Mesendoderm (in vitro differentiated cells): Measurements from ENCODE around the gene CEP131.

Source experiments
- DNase-seq: peaks from one replicate; pipeline ENCODE4 v3.0.0; 2013
- H2AK5ac ChIP-seq: 2 replicates; pipeline ENCODE4 v1.6.1; 2013; ENCODE audit warnings: low read length, inconsistent platforms
- H2BK120ac ChIP-seq: 2 replicates; pipeline ENCODE4 v1.6.1; 2013; ENCODE audit warnings: low read depth, mild to moderate bottlenecking, low read length, moderate library complexity, mixed read lengths
- H2BK15ac ChIP-seq: replicated peaks from 2 replicates; pipeline ENCODE4 v1.6.1; 2013; ENCODE audit warnings: low read depth, mild to moderate bottlenecking, moderate library complexity
- H2BK5ac ChIP-seq: 2 replicates; pipeline ENCODE4 v1.6.1; 2013; ENCODE audit warnings: low read length, inconsistent platforms
- H3K18ac ChIP-seq: 2 replicates; pipeline ENCODE4 v1.6.1; 2013; ENCODE audit warnings: mild to moderate bottlenecking, low read length, mixed read lengths
- H3K23ac ChIP-seq: one replicate; pipeline ENCODE4 v1.6.1; 2013; ENCODE audit warnings: low read length
- H3K27ac ChIP-seq: 2 replicates; pipeline ENCODE4 v1.5.1; 2013; ENCODE audit warnings: low read depth, mild to moderate bottlenecking, inconsistent platforms, low read length, moderate library complexity
- H3K27me3 ChIP-seq: 2 replicates; pipeline ENCODE4 v1.6.1; 2013; ENCODE audit warnings: low read length, control low read depth, mild to moderate bottlenecking, inconsistent platforms; ENCODE audit not compliant: insufficient read depth, poor library complexity
- H3K36me3 ChIP-seq: 2 replicates; pipeline ENCODE4 v1.6.1; 2013; ENCODE audit warnings: low read length, inconsistent platforms; ENCODE audit not compliant: control insufficient read depth, insufficient read depth
- H3K4ac ChIP-seq: one replicate; pipeline ENCODE4 v1.6.1; 2013; ENCODE audit warnings: low read depth, mild to moderate bottlenecking, low read length, moderate library complexity
- H3K4me1 ChIP-seq: 2 replicates; pipeline ENCODE4 v1.6.1; 2013; ENCODE audit warnings: low read depth, low read length, inconsistent platforms; ENCODE audit not compliant: control insufficient read depth
- H3K4me2 ChIP-seq: 2 replicates; pipeline ENCODE4 v1.6.1; 2013; ENCODE audit warnings: low read length
- H3K4me3 ChIP-seq: 2 replicates; pipeline ENCODE4 v1.5.1; 2013; ENCODE audit warnings: mild to moderate bottlenecking, low read length
- H3K56ac ChIP-seq: one replicate; pipeline ENCODE4 v1.6.1; 2013; ENCODE audit warnings: low read length
- H3K79me1 ChIP-seq: 2 replicates; pipeline ENCODE4 v1.6.1; 2013; ENCODE audit warnings: low read length, inconsistent platforms
- H3K79me2 ChIP-seq: 2 replicates; pipeline ENCODE4 v1.6.1; 2013; ENCODE audit warnings: mild to moderate bottlenecking, low read length; ENCODE audit not compliant: control insufficient read depth, insufficient read depth
- H3K9ac ChIP-seq: 2 replicates; pipeline ENCODE4 v1.6.1; 2013; ENCODE audit warnings: low read length, inconsistent platforms
- H4K5ac ChIP-seq: one replicate; pipeline ENCODE4 v1.6.1; 2013; ENCODE audit warnings: low read length
- H4K8ac ChIP-seq: one replicate; pipeline ENCODE4 v1.6.1; 2013; ENCODE audit warnings: low read depth, mild to moderate bottlenecking, control low read depth, low read length, moderate library complexity
- WGBS: extraction: QIAGEN DNeasy Blood & Tissue Kit; methylation state at CpG from one replicate; pipeline ENCODE4 v1.1.7; 2013; ENCODE audit warnings: low lambda C conversion rate, missing lambda C conversion rate; ENCODE audit not compliant: insufficient coverage; ENCODE audit errors: extremely low coverage; 5-methylcytosine and 5-hydroxymethylcytosine counted together

The CEP131 gene

DNA sequence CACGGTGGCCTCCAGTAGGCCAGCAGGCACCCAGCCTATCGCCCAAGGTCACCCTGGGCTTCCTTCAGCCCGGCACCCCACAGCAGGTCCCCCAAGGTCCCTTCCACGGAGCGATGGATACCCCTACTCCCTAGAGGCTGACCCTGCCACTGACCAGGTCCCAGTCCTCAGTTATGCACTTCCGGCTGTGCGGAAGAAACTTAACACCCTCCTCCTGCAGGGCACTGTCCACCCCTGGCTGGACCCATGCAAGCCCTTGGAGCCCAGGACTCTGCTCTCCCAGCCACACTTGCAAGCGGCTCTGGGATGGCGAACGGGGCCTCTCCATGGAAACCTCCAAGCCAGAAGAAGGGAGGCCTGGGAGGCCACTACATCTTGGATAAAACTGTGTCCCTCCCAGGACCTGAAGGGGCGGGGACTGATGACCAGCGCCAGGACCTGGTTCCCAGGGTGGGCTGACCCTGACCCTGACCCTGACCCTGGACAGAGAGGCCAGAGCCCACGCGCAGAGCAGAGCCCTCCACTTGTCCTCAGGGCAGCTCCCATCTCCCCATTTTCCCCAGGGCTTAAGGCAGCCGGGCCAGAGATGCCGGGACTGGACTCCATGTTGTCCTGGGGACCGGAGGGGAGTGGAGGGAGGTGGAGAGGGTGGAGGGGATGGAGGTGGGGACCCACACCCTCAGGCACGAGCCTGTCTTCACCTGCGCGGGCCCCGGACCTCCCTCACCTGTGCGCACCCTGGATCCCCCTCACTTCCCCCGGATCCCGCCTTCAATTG is 734 bp downstream of the CEP131 start:
- Histone ChIP-seq H2BK5ac (no peak overlapping the region), H2AK5ac (no peak overlapping the region), H3K18ac (no peak overlapping the region), H3K4ac (no peak overlapping the region), H3K4me1 (peaks cover 4% of the 10 kb centered on the region), H3K27me3 (no peaks in the 10 kb centered on the region), H3K79me2 (no peaks in the 10 kb centered on the region), H3K56ac (peak overlapping the region; percentile 95), H3K79me1 (peaks cover 6% of the 10 kb centered on the region), H3K36me3 (no peaks in the 10 kb centered on the region), H2BK120ac (no peak overlapping the region), H3K4me2 (peak overlapping the region; percentile 81), H4K5ac (no peak overlapping the region), H3K9ac (peak overlapping the region; percentile 64), H3K27ac (no peak overlapping the region), H2BK15ac (no peak overlapping the region), H4K8ac (no peak overlapping the region), H3K4me3 (peak overlapping the region; percentile 36), H3K23ac (peak overlapping the region; percentile 3)
- WGBS: no CpG with 5 or more reads among the region's 24 CpGs
- no peak for DNase-seq

DNA sequence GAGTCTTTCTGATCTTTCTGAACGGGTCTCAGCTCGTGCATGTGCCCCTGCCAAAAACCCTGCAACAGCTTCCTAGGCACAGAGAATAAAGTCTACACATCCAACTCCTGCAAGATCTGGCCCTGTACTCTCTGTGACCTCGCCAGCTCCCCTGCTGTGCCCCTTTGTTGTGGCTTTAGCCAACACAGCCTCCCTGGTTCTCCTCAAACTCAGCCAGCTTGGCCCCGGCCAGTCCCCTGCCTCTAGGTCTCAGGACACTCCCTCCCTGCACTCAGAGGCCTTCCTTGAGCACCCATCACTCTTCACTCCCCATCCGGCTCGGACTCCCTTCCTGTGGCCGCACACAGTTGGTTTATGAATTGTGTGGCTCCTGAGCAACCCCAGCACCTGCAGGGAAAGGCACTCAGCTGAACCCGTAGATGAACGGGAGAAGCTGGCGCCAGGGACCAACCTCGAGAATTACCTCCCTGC is 1.4 kb downstream of the CEP131 start:
- Histone ChIP-seq H2BK120ac (no peak overlapping the region), H3K9ac (peak overlapping the region; percentile 64), H3K36me3 (no peaks in the 10 kb centered on the region), H4K5ac (no peak overlapping the region), H3K4ac (no peak overlapping the region), H3K4me3 (no peak overlapping the region), H3K56ac (peak overlapping the region; percentile 17), H3K23ac (no peak overlapping the region), H2BK5ac (no peak overlapping the region), H3K27me3 (no peaks in the 10 kb centered on the region), H3K27ac (no peak overlapping the region), H3K4me2 (no peak overlapping the region), H3K79me2 (no peaks in the 10 kb centered on the region), H3K18ac (no peak overlapping the region), H2BK15ac (no peak overlapping the region), H2AK5ac (no peak overlapping the region), H4K8ac (no peak overlapping the region), H3K4me1 (peaks cover 4% of the 10 kb centered on the region), H3K79me1 (peaks cover 6% of the 10 kb centered on the region)
- no CpG with 5 or more reads among the region's 11 CpGs for WGBS
- DNase-seq: peak; percentile 54

DNA sequence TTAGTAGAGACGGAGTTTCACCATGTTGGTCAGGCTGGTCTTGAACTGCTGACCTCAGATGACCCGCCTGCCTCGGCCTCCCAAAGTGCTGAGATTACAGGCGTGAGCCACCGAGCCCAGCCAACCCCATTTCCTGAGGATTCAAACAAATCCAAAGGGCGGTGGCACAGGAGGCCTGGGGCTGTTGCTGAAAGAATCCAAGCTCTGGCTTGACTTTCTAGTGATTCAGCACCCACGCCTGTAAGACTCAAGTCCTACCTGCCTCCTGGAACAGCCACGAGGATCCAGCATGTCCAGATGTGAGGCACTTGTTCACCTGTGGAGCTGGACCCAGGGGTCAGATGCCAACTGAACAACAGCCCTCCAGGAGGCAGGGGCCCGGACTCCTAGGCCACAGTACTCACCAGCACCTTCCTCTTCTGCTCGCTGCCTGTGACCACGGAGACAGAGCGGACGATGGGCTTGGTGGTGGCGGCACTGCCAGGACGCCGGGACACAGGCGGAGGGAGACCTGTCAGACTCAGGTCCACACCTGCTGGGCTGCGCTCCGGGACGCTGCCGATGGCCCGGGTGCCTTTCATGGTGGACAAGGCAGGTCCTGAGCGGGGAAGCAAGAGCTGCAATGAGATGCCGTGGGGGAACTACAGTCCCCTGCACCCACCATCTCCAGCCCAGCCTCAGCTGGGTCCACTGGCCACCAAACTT is 3.1 kb downstream of the CEP131 start:
- peaks cover 4% of the 10 kb centered on the region for H3K4me1 ChIP-seq
- no peaks in the 10 kb centered on the region for H3K79me2 ChIP-seq
- H3K4me3 ChIP-seq: no peak overlapping the region
- H3K4me2 ChIP-seq: no peak overlapping the region
- H3K36me3 ChIP-seq: no peaks in the 10 kb centered on the region
- H3K9ac ChIP-seq: no peak overlapping the region
- no peak overlapping the region for H2BK120ac ChIP-seq
- no peak overlapping the region for H2BK15ac ChIP-seq
- H3K79me1 ChIP-seq: peaks cover 6% of the 10 kb centered on the region
- H4K5ac ChIP-seq: no peak overlapping the region
- no peak overlapping the region for H2AK5ac ChIP-seq
- H3K23ac ChIP-seq: no peak overlapping the region
- no peak overlapping the region for H3K18ac ChIP-seq
- no peak overlapping the region for H3K56ac ChIP-seq
- no peak overlapping the region for H3K27ac ChIP-seq
- no CpG with 5 or more reads among the region's 24 CpGs for WGBS
- no peak for DNase-seq
- no peak overlapping the region for H4K8ac ChIP-seq
- H2BK5ac ChIP-seq: no peak overlapping the region
- H3K27me3 ChIP-seq: no peaks in the 10 kb centered on the region
- no peak overlapping the region for H3K4ac ChIP-seq

DNA sequence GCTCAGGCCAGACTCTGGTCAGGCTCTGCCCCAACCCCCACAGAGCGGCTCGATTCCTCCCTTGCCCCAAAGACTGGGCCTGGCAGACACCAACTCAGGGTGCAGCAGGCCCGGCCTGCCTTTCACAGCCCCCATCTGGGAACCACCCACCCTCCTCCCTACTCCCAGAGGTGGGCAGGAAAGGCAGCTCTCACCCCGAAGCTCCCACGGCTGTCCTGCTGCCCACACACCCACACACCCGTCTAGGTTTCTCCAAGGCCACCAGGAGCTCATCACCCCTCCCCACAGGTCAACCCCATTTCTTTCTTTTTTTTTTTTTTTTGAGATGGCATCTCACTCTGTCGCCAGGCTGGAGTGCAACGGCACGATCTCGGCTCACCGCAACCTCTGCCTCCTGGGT is 3.8 kb downstream of the CEP131 start:
- H2BK5ac ChIP-seq: no peak overlapping the region
- peaks cover 4% of the 10 kb centered on the region for H3K4me1 ChIP-seq
- no peaks in the 10 kb centered on the region for H3K79me2 ChIP-seq
- H3K56ac ChIP-seq: no peak overlapping the region
- WGBS: no CpG with 5 or more reads among the region's 11 CpGs
- peaks cover 6% of the 10 kb centered on the region for H3K79me1 ChIP-seq
- no peak for DNase-seq
- no peak overlapping the region for H2BK120ac ChIP-seq
- H3K9ac ChIP-seq: no peak overlapping the region
- no peak overlapping the region for H2BK15ac ChIP-seq
- no peak overlapping the region for H2AK5ac ChIP-seq
- no peak overlapping the region for H3K27ac ChIP-seq
- H3K36me3 ChIP-seq: no peaks in the 10 kb centered on the region
- no peak overlapping the region for H3K23ac ChIP-seq
- H4K5ac ChIP-seq: no peak overlapping the region
- no peak overlapping the region for H3K4me3 ChIP-seq
- H3K4me2 ChIP-seq: no peak overlapping the region
- no peak overlapping the region for H3K18ac ChIP-seq
- no peak overlapping the region for H4K8ac ChIP-seq
- H3K27me3 ChIP-seq: no peaks in the 10 kb centered on the region
- H3K4ac ChIP-seq: no peak overlapping the region

DNA sequence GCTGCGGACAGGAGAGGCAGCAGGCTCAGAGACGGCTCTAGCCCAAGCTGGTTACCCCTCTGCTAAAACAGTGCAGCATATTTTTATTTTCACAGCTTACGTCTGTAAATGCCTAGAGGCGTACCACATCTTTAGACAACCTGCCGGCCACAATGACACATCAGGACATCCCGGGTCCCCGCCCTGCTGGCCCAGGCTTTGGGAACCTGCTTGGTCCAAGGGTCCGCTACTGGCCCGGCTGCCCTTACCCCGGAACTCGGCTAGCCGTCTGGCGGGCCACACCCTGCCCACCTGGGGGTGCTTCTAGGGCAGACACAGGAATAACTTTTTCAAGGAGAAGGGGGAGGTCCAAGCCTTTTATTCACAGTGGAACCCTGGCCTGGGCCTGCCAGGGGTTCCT is 4.3 kb downstream of the CEP131 start:
- DNase-seq: no peak
- peaks cover 8% of the 10 kb centered on the region for H3K79me1 ChIP-seq
- WGBS: no CpG with 5 or more reads among the region's 13 CpGs
- H3K4me2 ChIP-seq: no peak overlapping the region
- H3K4me3 ChIP-seq: no peak overlapping the region
- H2BK15ac ChIP-seq: no peak overlapping the region
- H3K56ac ChIP-seq: no peak overlapping the region
- H3K4me1 ChIP-seq: peaks cover 4% of the 10 kb centered on the region
- no peak overlapping the region for H2BK5ac ChIP-seq
- H3K79me2 ChIP-seq: no peaks in the 10 kb centered on the region
- no peak overlapping the region for H4K5ac ChIP-seq
- no peak overlapping the region for H3K27ac ChIP-seq
- no peak overlapping the region for H3K4ac ChIP-seq
- no peaks in the 10 kb centered on the region for H3K36me3 ChIP-seq
- no peak overlapping the region for H2BK120ac ChIP-seq
- no peak overlapping the region for H3K9ac ChIP-seq
- no peak overlapping the region for H3K18ac ChIP-seq
- no peak overlapping the region for H4K8ac ChIP-seq
- no peak overlapping the region for H2AK5ac ChIP-seq
- no peak overlapping the region for H3K23ac ChIP-seq
- H3K27me3 ChIP-seq: no peaks in the 10 kb centered on the region
